ENCODE measurements around the gene SLC39A1. TPM values are rescaled to one million over a fixed set of nuclear protein-coding genes. Genes with fewer than 3 reads are reported as not detected.

Gene SLC39A1
- total RNA-seq, 1 experiment from 2014 or later = 158 TPM

GRCh38 chr1:153921080-153921802 lies 42.1 kb downstream of the SLC39A1 start:
- ATAC-seq (no peak), DNase-seq (ENCODE audit: low read depth, low spot score) (no peak)
- intact Hi-C loops (cut with micrococcal nuclease; ENCODE audit: unreplicated experiment) (loop anchor here (5.0 kb wide), 1 partner anchor 99 kb away; no protein-coding TSS in a partner anchor), in situ Hi-C loops (cut with HindIII; ENCODE audit: low pct_unique_long_range_greater_than_20kb, low sequenced_read_pairs) (no loop called here)
- Histone ChIP-seq H3K9me3 (ENCODE audit: control insufficient read depth, insufficient read depth, low read depth, low read length) (no peaks in the 10 kb centered on the region), H3K4me1 (ENCODE audit: control insufficient read depth, insufficient read depth, low read length) (peaks cover 19% of the 10 kb centered on the region), H3K27me3 (ENCODE audit: control insufficient read depth, insufficient read depth, low read length) (no peaks in the 10 kb centered on the region), H3K27ac (ENCODE audit: low read length) (peak overlapping the region; percentile 92), H3K4me3 (ENCODE audit: low read depth in 2 of 2, low read length in 2 of 2) (peak overlapping the region; percentile 76 to 92), H3K36me3 (ENCODE audit: control insufficient read depth, insufficient read depth, low read length) (no peaks in the 10 kb centered on the region)
- BruUV-seq (replicated peaks) = no TSS peak
- TF ChIP-seq SIN3A (IDR thresholded peaks at IDR 0.05; ENCODE audit: borderline replicate concordance, insufficient read depth, low read depth, low read length) (no peak), POLR2AphosphoS5 (IDR thresholded peaks at IDR 0.05; ENCODE audit: low read depth, low read length) (no peak), REST (IDR thresholded peaks at IDR 0.05; ENCODE audit: insufficient read depth in 1 of 2, low read depth in 2 of 2, low read length in 1 of 2) (no peak), CTCF (IDR thresholded peaks at IDR 0.05) (no peak), TCF7L2 (IDR thresholded peaks at IDR 0.05; ENCODE audit: low read depth, low read length) (no peak)
- CTCF ChIA-PET = interaction anchor here (0.8 kb wide), 1 partner anchor 128 kb away, joined by 6 read pairs; no protein-coding TSS in a partner anchor
- POLR2A ChIA-PET = no interaction called here

GRCh38 chr1:153919876-153920852 lies 43.2 kb downstream of the SLC39A1 start:
- POLR2A ChIA-PET = interaction anchor here (0.5 kb wide), 1 partner anchor 232 kb away, joined by 10 read pairs; no protein-coding TSS in a partner anchor
- Histone ChIP-seq H3K4me1 (ENCODE audit: control insufficient read depth, insufficient read depth, low read length) (peaks cover 19% of the 10 kb centered on the region), H3K27ac (ENCODE audit: low read length) (peak overlapping the region; percentile 92), H3K4me3 (ENCODE audit: low read depth in 2 of 2, low read length in 2 of 2) (peak overlapping the region in 1 of 2 experiments; percentile 76; a peak in 3 of 4 replicates), H3K9me3 (ENCODE audit: control insufficient read depth, insufficient read depth, low read depth, low read length) (no peaks in the 10 kb centered on the region), H3K36me3 (ENCODE audit: control insufficient read depth, insufficient read depth, low read length) (no peaks in the 10 kb centered on the region), H3K27me3 (ENCODE audit: control insufficient read depth, insufficient read depth, low read length) (no peaks in the 10 kb centered on the region)
- CTCF ChIA-PET = interaction anchor here (0.6 kb wide), 2 partner anchors 18 to 38 kb away, joined by 3 to 6 read pairs; partner anchors contain the start of gene CRTC2
- TF ChIP-seq TCF7L2 (IDR thresholded peaks at IDR 0.05; ENCODE audit: low read depth, low read length) (no peak), REST (IDR thresholded peaks at IDR 0.05; ENCODE audit: insufficient read depth in 1 of 2, low read depth in 2 of 2, low read length in 1 of 2) (no peak), SIN3A (IDR thresholded peaks at IDR 0.05; ENCODE audit: borderline replicate concordance, insufficient read depth, low read depth, low read length) (no peak), POLR2AphosphoS5 (IDR thresholded peaks at IDR 0.05; ENCODE audit: low read depth, low read length) (no peak), CTCF (IDR thresholded peaks at IDR 0.05) (no peak; the same call in 1 of the 2 replicates)
- in situ Hi-C loops (cut with HindIII; ENCODE audit: low pct_unique_long_range_greater_than_20kb, low sequenced_read_pairs) = no loop called here
- BruUV-seq (replicated peaks) = TSS peak; percentile 57
- DNase-seq (ENCODE audit: low read depth, low spot score) (no peak), ATAC-seq (no peak)
- intact Hi-C loops (cut with micrococcal nuclease; ENCODE audit: unreplicated experiment) = loop anchor here (5.0 kb wide), 1 partner anchor 98 kb away; no protein-coding TSS in a partner anchor
